GM06990 (cell line): ENCODE results near the gene ATP9A.

Source experiments
- DNase-seq: peaks from one replicate; pipeline ENCODE4 v3.0.0-alpha.2; 2011; ENCODE audit not compliant: insufficient read length; ENCODE audit errors: extremely low read depth
- H3K27me3 ChIP-seq: replicated peaks from 2 replicates; pipeline ENCODE4 v1.6.0; 2011; ENCODE audit warnings: low read length; ENCODE audit not compliant: control insufficient read depth, insufficient read depth
- H3K36me3 ChIP-seq: 2 replicates; pipeline ENCODE4 v1.5.1; 2011; ENCODE audit warnings: low read length; ENCODE audit not compliant: control insufficient read depth, insufficient read depth
- H3K4me3 ChIP-seq: replicated peaks from 2 replicates; pipeline ENCODE4 v1.5.1; 2011; ENCODE audit warnings: low read depth, mild to moderate bottlenecking, control low read depth, low read length
- TF ChIP-seq, protein P1 (sequence below): IDR thresholded peaks from 2 replicates; pipeline ENCODE4 v1.5.1; 2011; ENCODE audit warnings: low read length, control low read depth, mild to moderate bottlenecking, inconsistent platforms; ENCODE audit not compliant: insufficient read depth, poor library complexity, severe bottlenecking

ATP9A gene

DNA sequence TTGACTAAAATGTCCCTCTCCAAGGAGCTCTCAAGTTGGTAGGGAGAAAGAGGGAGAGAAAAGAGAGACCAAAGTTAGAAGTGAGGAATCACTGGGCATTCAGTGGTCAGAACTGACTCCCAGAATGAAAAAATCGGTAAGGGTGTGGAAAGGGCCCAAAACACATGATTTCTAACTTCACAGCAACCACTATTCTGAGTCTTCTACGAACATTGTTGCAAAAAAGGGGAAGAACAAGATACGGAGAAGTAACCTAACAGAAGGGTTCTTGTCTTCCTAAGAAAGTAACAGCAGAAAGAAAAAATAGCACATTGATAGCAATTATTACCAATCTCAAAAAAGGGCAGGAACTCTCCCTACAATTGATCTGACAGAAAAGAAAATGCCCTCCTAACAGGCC is 65.6 kb downstream of the ATP9A start:
- no peaks in the 10 kb centered on the region for H3K36me3 ChIP-seq
- TF ChIP-seq, protein P1, sequence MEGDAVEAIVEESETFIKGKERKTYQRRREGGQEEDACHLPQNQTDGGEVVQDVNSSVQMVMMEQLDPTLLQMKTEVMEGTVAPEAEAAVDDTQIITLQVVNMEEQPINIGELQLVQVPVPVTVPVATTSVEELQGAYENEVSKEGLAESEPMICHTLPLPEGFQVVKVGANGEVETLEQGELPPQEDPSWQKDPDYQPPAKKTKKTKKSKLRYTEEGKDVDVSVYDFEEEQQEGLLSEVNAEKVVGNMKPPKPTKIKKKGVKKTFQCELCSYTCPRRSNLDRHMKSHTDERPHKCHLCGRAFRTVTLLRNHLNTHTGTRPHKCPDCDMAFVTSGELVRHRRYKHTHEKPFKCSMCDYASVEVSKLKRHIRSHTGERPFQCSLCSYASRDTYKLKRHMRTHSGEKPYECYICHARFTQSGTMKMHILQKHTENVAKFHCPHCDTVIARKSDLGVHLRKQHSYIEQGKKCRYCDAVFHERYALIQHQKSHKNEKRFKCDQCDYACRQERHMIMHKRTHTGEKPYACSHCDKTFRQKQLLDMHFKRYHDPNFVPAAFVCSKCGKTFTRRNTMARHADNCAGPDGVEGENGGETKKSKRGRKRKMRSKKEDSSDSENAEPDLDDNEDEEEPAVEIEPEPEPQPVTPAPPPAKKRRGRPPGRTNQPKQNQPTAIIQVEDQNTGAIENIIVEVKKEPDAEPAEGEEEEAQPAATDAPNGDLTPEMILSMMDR, result no peak
- no peaks in the 10 kb centered on the region for H3K27me3 ChIP-seq
- no peak overlapping the region for H3K4me3 ChIP-seq
- no peak for DNase-seq

DNA sequence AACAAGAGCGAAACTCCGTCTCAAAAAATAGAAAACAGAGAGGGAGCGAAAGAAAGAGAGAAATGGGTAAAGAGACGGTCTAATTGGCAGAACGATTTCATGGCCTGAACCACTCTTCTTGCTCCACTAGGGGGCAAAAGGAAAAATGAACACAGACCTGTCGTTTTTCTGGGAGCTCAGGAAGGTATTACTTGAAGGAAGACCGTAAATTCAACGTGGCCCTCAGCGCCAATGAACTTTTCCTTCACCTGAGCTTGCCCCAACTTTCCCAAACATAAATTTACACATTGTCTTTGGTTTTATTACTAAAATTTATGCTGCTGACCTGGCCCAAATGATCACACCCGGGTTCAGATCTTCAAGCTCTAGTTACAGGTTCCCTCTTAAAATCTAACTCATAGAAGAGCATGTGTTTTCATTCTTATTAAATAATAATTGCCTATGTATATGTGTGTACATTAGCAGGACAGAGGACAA is 67.3 kb downstream of the ATP9A start:
- Histone ChIP-seq H3K27me3 (no peaks in the 10 kb centered on the region), H3K36me3 (no peaks in the 10 kb centered on the region), H3K4me3 (no peak overlapping the region)
- DNase-seq, result no peak
- TF ChIP-seq, protein P1, result peak; percentile 70

DNA sequence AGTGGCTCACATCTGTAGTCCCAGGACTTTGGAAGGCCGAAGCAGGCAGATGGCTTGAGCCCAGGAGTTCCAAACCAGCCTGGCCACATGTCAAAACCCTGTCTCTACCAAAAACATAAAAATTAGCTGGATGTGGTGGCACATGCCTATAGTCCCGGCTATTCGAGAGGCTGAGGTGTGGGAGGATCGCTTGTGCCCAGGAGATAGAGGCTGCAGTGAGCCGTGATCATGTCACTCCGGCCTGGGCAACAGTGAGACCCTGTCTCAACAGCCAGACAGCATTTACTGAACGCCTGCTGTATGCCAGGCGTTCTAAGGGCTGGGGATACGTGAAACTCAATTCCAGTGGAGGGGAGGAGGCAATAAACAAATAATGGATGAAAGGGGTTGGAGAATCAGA is 69.9 kb downstream of the ATP9A start:
- H3K4me3 ChIP-seq, result no peak overlapping the region
- TF ChIP-seq, protein P1, result no peak
- no peaks in the 10 kb centered on the region for H3K36me3 ChIP-seq
- no peak for DNase-seq
- no peaks in the 10 kb centered on the region for H3K27me3 ChIP-seq

DNA sequence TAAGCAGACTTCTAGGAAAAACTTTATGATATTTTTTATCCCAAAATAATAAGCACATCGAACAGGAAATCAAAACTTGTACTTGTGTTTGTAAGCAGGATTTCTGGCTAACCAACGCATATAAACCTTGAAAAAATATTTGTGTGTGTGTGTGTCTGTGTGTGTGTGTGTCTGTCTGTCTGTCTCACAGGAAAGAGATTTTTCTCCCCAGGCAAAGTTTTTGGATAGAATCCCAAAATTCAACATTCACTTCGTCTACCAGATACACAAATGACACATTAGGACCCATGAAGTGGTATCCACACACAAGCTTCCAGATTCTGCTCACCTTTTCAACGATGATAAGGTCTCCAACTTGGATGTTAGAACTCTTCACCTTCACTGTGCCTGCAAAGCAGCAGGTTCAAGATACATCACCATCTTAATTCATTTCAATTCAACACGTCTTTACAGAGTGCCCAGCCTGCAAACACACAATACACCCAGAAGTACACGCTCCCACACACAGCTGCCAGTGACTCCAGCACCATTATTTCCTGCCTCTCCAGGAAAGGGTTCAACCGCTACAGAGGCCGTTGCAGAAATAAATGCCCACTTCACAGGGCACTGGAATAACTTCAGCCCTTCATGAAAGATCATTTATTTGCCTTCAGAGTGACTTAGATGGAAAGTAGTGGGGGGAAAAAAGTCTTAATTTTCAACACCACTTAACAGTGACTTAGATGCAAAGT is 70.9 kb downstream of the ATP9A start:
- TF ChIP-seq, protein P1, result no peak
- Histone ChIP-seq H3K36me3 (no peaks in the 10 kb centered on the region), H3K27me3 (no peaks in the 10 kb centered on the region), H3K4me3 (no peak overlapping the region)
- no peak for DNase-seq

DNA sequence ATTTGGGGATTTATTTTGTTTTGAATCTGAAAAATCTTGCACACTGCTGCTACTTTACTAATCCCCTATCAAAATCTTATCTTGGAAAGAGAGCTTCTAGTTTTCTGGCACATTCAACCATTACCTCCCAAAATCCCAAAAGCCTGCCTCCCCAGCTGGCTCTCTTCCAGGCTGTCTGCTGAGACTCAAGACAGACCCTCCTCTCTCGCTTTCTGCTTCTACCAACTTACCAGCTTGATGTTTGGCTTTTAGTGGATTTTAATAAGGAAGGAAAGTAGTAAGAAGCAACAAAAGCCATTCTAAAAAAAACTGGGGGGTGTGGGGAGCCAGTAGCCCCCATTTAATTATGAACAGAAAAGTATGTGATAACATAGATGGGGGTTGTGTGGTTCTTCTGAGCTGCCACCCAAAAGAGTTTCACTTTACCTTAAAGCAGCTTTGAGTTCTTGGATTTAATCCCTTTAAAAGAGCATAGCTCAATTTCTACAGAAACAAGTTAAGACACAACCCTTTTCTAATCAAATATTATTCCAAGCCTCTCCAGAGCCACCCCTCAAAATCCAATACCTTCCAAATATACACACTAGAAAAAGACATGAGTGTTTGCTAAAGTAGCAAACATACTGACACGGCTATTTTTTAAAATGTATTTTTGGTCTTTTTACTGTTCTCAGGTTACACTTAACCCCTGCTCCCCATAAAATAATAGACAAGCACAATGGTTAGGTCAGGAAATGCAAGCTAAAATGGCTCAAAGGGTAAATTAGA is 71.7 kb downstream of the ATP9A start:
- H3K36me3 ChIP-seq, result no peaks in the 10 kb centered on the region
- no peak for DNase-seq
- TF ChIP-seq, protein P1, result no peak
- H3K27me3 ChIP-seq, result no peaks in the 10 kb centered on the region
- H3K4me3 ChIP-seq, result no peak overlapping the region
